ENCODE measurements around the gene GOLPH3. TPM values are rescaled to one million over a fixed set of nuclear protein-coding genes. Genes with fewer than 3 reads are reported as not detected.

Gene GOLPH3
- total RNA-seq, 1 experiment from 2014 or later, result 98.7 TPM

GRCh38 chr5:32129074-32129598, 45.0 kb downstream of the GOLPH3 start:
- no peaks in the 10 kb centered on the region for H3K4me1 ChIP-seq (ENCODE audit: insufficient read depth, low read length)
- no peak overlapping the region for H2BK120ac ChIP-seq (ENCODE audit: low read depth, low read length, poor library complexity, severe bottlenecking)
- H3K9ac ChIP-seq (ENCODE audit: extremely low read depth, insufficient read length, low read length), result no peak overlapping the region
- no CpG with 5 or more reads among the region's 7 CpGs for WGBS (ENCODE audit: extremely low coverage, insufficient read length, low lambda C conversion rate)
- peaks cover 8% of the 10 kb centered on the region for H3K79me1 ChIP-seq (ENCODE audit: insufficient read depth, low read depth, low read length, poor library complexity, severe bottlenecking)
- no peak overlapping the region for H2AFZ ChIP-seq (ENCODE audit: low read length)
- no peak overlapping the region for H2AK5ac ChIP-seq (ENCODE audit: insufficient read length, low read length)
- Mint-ChIP-seq H3K27me3 (ENCODE audit: low read depth) (no peaks in the 10 kb centered on the region), H3K9me3 (no peaks in the 10 kb centered on the region), H3K36me3 (ENCODE audit: insufficient read depth in 1 of 3, low read depth in 3 of 3) (peaks cover 14 to 43% (median 37%) of the 10 kb centered on the region in 3 experiments), H3K4me1 (peaks cover 9 to 10% of the 10 kb centered on the region in 2 experiments), H3K27ac (peak overlapping the region in 1 of 3 experiments; percentile 23; a peak in 3 of 7 replicates), H3K4me3 (no peak overlapping the region)
- H2BK12ac ChIP-seq (ENCODE audit: insufficient read length, low read depth, low read length), result no peak overlapping the region
- DNase-seq, result no peak
- H2BK5ac ChIP-seq (ENCODE audit: insufficient read length, low read length), result no peak overlapping the region
- H3T11ph ChIP-seq (ENCODE audit: low read length), result no peak overlapping the region
- H3K56ac ChIP-seq (ENCODE audit: insufficient read length, low read depth, low read length), result no peak overlapping the region
- H3K14ac ChIP-seq (ENCODE audit: insufficient read depth, low read length), result no peak overlapping the region
- H3K79me2 ChIP-seq (ENCODE audit: insufficient read depth, low read length), result peaks cover 3% of the 10 kb centered on the region; the same call in 1 of the 2 replicates
- H3K23me2 ChIP-seq (ENCODE audit: insufficient read length, low read depth, low read length, poor library complexity, severe bottlenecking), result no peaks in the 10 kb centered on the region
- no peak overlapping the region for H3K27ac ChIP-seq (ENCODE audit: insufficient read length, low read depth, low read length)
- no peak overlapping the region for H3K4me2 ChIP-seq (ENCODE audit: insufficient read depth, insufficient read length, low read length)
- no peaks in the 10 kb centered on the region for H3K9me3 ChIP-seq (ENCODE audit: control insufficient read depth, low read depth, low read length)
- no peaks in the 10 kb centered on the region for H4K20me1 ChIP-seq (ENCODE audit: control insufficient read depth, insufficient read depth, insufficient read length)
- H3K4ac ChIP-seq (ENCODE audit: low read depth, low read length), result no peak overlapping the region
- no peak overlapping the region for H4K8ac ChIP-seq (replicated peaks; ENCODE audit: insufficient read length, low read depth, low read length)
- TF ChIP-seq CTCF (conservative IDR thresholded peaks at IDR 0.05), result no peak
- H3K27me3 ChIP-seq (ENCODE audit: insufficient read depth, low read length), result no peaks in the 10 kb centered on the region; the same call in 1 of the 2 replicates
- no peak overlapping the region for H3K18ac ChIP-seq (ENCODE audit: insufficient read length, low read depth, low read length)
- H2BK20ac ChIP-seq (ENCODE audit: low read depth, low read length, poor library complexity, severe bottlenecking), result no peak overlapping the region
- H3K23ac ChIP-seq (ENCODE audit: insufficient read length, low read depth, low read length), result no peak overlapping the region
- H2BK15ac ChIP-seq (ENCODE audit: low read depth, low read length), result no peak overlapping the region
- H4K5ac ChIP-seq (ENCODE audit: insufficient read length, low read depth, low read length), result no peak overlapping the region
- H4K91ac ChIP-seq (ENCODE audit: insufficient read length, low read depth, low read length), result no peak overlapping the region

Data from H9 (cell line).